ENCODE measurements around the gene LCE6A. TPM values are rescaled to one million over a fixed set of nuclear protein-coding genes. Genes with fewer than 3 reads are reported as not detected.

Gene LCE6A
- total RNA-seq, 8 experiments from 2014 or later = 0.87 to 1.7 TPM; not detected in 6

DNA sequence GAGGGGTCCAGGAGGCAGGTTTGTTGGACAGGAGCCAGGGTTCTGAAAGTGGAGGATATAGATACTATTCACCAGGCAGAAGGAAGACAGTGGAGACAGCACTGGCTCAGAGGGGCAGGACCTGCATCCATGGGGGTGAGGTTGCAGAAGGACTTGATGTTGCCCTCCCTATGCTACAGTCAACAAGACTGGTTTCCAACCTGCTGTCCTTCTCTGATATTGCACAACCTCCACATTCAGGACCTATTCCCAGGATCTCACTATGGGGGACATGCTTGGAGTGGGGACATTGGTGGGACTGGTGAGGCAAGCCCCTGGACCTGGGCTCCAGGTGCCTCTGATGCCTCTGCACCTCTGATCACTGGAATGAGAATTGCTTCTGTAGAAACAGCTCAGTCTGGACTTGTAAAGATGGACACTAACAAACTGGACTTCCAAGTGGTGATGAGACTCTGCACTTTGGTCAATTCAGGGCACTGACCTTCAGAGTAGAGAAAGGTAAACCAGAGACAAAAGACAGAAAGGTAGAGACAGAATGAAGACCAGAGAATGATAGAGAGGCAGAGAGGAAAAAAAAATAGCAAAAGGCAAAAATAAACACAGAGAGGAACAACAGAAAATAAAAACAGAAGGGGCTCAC, 37.0 kb downstream of the LCE6A start:
- ATAC-seq (replicated peaks in 6 of 8) = no peak
- H3K27ac ChIP-seq = no peak overlapping the region
- in situ Hi-C loops (cut with MboI; ENCODE audit: low pct_unique_long_range_greater_than_20kb in 2 of 9, low sequenced_read_pairs in 9 of 9, unreplicated experiment in 9 of 9) = loop anchor here in 1 of 9 experiments (10.0 kb wide), 1 partner anchor 45 kb away; no protein-coding TSS in a partner anchor
- no peak overlapping the region for H3K4me3 ChIP-seq
- no peaks in the 10 kb centered on the region for H3K4me1 ChIP-seq (replicated peaks in 1 of 2)

DNA sequence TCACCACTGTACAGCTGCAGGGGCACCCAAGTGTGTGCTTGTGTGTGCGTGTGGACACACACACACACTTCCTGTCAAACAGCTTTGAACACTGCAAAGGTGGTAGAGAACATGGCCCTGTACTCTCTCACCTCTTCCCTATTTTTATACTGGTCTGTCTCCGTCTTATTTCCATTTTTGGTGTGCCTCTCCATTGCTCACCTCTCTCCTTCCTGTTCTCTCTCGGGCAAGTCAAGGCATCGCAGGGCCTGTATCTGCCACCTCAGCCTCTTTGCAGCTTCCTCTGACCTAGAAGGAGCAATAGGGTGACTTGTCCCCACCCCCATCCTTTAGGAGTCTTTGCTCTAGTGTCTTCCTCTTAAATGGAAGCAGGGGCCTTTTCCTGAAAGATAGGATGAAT, 37.7 kb downstream of the LCE6A start:
- H3K27ac ChIP-seq = no peak overlapping the region
- H3K4me3 ChIP-seq = no peak overlapping the region
- WGBS, 10 experiments = 20 to 72% (median 55%) methylated on average over 2 to 4 of the region's 4 CpGs; no CpG with 5 or more reads in 4 of the 10 experiments
- ATAC-seq (replicated peaks in 6 of 8) = no peak
- in situ Hi-C loops (cut with MboI; ENCODE audit: low pct_unique_long_range_greater_than_20kb in 2 of 9, low sequenced_read_pairs in 9 of 9, unreplicated experiment in 9 of 9) = no loop called here
- no peaks in the 10 kb centered on the region for H3K4me1 ChIP-seq (replicated peaks in 1 of 2)

DNA sequence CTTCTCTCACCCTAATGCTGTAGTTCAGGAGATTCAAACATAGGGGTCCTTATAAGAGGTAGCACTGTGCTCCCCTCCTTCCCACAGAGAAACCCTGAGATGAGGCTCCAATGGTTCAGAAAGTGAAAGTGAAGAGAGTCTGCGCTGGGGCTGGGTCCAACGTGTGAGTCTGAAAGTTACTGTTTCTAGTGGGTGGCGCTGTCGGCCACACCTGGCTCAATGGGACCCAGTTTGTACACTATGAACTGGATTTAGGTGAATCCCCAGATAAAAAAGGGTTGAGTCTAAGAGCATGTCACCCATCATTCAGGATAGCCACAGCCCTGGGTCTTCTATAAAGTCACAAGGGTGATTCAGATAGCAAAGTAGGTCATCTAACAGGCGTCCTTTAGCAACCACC, 38.3 kb downstream of the LCE6A start:
- in situ Hi-C loops (cut with MboI; ENCODE audit: low pct_unique_long_range_greater_than_20kb in 2 of 9, low sequenced_read_pairs in 9 of 9, unreplicated experiment in 9 of 9) = no loop called here
- no peak for ATAC-seq (replicated peaks in 6 of 8)
- Histone ChIP-seq H3K4me3 (no peak overlapping the region), H3K4me1 (replicated peaks in 1 of 2) (no peaks in the 10 kb centered on the region), H3K27ac (no peak overlapping the region)
- 20 to 91% (median 88%) methylated on average over 1 to 4 of the region's 5 CpGs; no CpG with 5 or more reads in 5 of the 10 experiments for WGBS, 10 experiments

DNA sequence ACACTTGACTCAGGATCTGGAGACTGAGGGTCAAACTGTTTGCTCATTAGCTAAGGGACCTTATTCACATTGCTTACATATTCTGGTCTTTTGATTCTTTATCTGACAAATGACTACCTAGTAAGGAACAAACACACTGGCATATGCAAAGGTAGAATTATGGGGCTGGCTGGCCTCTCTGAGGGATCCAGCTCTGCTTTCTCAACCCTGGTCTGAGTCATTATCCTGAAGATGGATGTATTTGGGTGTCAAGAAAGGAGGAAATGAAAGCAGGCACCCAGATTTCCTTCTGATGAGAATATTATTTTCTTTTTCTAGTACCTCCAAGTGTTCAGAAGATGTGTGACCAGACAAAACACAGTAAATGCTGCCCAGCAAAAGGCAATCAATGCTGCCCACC, 41.4 kb downstream of the LCE6A start:
- no peak overlapping the region for H3K27ac ChIP-seq
- no peak for ATAC-seq (replicated peaks in 6 of 8)
- no peak overlapping the region for H3K4me3 ChIP-seq
- H3K4me1 ChIP-seq (replicated peaks in 1 of 2) = no peaks in the 10 kb centered on the region
- in situ Hi-C loops (cut with MboI; ENCODE audit: low pct_unique_long_range_greater_than_20kb in 2 of 9, low sequenced_read_pairs in 9 of 9, unreplicated experiment in 9 of 9) = no loop called here

DNA sequence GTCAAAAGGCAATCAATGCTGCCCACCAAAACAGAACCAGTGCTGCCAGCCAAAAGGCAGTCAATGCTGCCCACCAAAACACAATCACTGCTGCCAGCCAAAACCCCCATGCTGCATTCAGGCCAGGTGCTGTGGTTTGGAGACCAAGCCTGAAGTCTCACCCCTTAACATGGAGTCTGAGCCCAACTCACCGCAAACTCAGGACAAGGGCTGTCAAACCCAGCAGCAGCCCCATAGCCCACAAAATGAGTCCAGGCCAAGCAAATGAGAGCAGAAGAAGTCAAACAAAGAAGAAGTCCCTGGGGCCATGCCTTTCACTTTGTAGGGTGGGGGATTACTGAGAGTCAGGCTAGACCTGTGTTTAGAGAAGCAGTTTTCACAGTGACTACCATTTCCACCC, 41.9 kb downstream of the LCE6A start:
- no peak overlapping the region for H3K27ac ChIP-seq
- no peak overlapping the region for H3K4me3 ChIP-seq
- ATAC-seq (replicated peaks in 6 of 8) = no peak
- in situ Hi-C loops (cut with MboI; ENCODE audit: low pct_unique_long_range_greater_than_20kb in 2 of 9, low sequenced_read_pairs in 9 of 9, unreplicated experiment in 9 of 9) = no loop called here
- no peaks in the 10 kb centered on the region for H3K4me1 ChIP-seq (replicated peaks in 1 of 2)
- WGBS, 10 experiments = 86 to 100% (median 100%) methylated on average over 1 of the region's 1 CpG; no CpG with 5 or more reads in 6 of the 10 experiments

DNA sequence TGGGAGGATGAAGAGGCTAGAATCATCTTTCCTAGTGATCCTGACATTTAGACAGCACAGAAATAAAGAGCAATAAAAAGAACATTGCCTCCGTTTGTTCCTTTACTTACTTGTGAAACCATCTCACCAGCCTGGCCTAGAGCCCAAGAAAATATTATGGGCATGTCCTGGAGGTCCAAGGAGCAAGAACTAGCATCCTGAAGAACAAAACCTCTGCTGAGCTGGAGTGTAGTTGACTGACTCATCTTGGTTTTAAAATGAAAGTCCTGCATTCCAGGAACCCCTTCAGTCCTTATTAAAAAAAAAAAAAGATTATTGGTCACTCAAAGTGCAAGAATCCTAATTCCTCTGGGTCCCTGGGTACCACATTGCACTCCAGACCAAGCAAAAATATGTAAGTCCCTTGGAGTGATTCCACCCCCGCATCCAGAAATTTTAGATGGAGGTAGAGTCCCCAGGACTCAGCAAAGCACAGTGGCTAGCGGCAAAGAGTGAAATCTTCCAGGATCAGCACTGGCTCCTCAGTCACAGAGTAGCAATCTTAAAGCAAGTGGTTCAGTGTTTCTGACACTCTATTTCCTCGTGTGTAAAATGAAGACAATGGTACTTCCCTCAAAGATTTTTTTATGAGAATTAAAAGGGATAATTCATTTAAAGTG, 42.4 kb downstream of the LCE6A start:
- Histone ChIP-seq H3K4me3 (no peak overlapping the region), H3K4me1 (replicated peaks in 1 of 2) (no peaks in the 10 kb centered on the region), H3K27ac (no peak overlapping the region)
- ATAC-seq (replicated peaks in 6 of 8) = no peak
- in situ Hi-C loops (cut with MboI; ENCODE audit: low pct_unique_long_range_greater_than_20kb in 2 of 9, low sequenced_read_pairs in 9 of 9, unreplicated experiment in 9 of 9) = no loop called here
- 18 to 67% (median 45%) methylated on average over 1 to 4 of the region's 4 CpGs for WGBS, 10 experiments

DNA sequence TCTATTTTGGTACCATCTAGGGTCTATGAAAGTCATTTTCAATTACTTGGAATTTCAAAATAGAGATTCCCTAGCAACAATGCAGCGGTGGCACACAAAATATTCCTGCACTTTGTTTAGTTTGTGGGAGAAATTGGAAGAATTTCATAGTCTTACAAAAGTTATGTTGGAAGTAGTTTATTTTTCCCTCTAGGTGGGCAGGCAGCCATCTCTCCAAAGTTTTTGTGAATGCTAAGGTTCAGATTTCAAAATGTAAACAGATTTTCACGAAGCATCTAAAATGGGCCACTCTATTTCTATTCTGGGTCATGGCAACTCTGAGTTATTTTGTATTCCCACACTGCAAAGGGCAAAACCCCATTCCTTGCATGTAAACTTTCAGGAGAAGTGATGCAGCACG, 43.4 kb downstream of the LCE6A start:
- in situ Hi-C loops (cut with MboI; ENCODE audit: low pct_unique_long_range_greater_than_20kb in 2 of 9, low sequenced_read_pairs in 9 of 9, unreplicated experiment in 9 of 9) = no loop called here
- 6 to 64% (median 23%) methylated on average over 1 to 3 of the region's 3 CpGs; no CpG with 5 or more reads in 2 of the 10 experiments for WGBS, 10 experiments

DNA sequence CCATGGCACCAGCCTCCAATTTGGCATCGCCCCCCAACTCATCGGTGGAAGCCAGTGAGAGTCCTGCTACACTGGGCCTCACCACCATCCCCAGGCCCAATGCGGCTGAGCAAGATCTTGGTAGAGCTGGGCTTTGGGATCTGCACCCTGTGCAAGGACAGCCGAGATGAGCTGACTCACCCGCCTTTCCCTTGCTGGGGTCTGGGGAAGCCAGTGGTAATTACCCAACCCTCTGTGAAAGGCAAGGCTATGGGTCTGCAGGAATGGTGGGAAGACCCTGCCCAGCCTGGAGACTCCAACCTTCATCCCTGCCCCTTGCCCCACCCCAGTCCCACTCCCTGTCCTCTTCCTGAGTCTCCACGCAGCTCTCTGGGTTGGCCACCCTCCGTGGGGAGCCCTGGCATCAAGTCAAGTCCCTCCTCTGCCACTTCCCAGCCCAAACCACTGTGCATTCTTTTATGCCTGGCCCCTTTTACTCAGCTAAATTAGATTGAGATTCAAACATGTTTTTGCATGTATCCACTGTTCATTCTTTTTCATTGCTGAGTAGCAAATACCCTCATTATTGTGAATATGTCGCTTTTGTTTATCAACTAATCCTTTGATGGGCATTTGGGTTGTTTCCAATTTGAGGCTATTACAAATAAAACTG, 44.2 kb downstream of the LCE6A start:
- Histone ChIP-seq H3K4me3 (no peak overlapping the region), H3K4me1 (replicated peaks in 1 of 2) (no peaks in the 10 kb centered on the region), H3K27ac (no peak overlapping the region)
- 0 to 78% (median 47%) methylated on average over 1 to 7 of the region's 8 CpGs; no CpG with 5 or more reads in 3 of the 10 experiments for WGBS, 10 experiments
- in situ Hi-C loops (cut with MboI; ENCODE audit: low pct_unique_long_range_greater_than_20kb in 2 of 9, low sequenced_read_pairs in 9 of 9, unreplicated experiment in 9 of 9) = no loop called here
- peak in 2 of 8 experiments; percentile 25 to 36 for ATAC-seq (replicated peaks in 6 of 8)

More for the DNA sequence above, 43.4 kb downstream of the LCE6A start:
- ATAC-seq (replicated peaks in 6 of 8) = no peak
- no peaks in the 10 kb centered on the region for H3K4me1 ChIP-seq (replicated peaks in 1 of 2)
- H3K27ac ChIP-seq = no peak overlapping the region
- no peak overlapping the region for H3K4me3 ChIP-seq

DNA sequence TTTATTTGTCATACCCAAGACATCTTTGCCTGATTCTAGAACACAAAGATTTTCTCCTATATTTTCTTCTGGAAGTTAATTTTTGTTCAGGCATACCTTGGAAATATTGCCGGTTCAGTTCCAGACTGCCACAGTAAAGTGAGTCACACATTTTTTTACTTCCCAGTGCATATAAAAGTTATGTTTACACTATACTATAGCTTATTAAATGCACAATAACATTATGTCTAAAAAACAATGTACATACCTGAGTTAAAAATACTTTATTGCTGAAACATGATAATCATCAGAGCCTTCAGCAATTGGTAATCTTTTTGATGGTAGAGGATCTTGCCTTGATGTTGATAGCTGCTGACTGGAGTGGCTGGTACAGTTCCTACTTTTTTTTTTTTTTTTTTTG, 45.5 kb downstream of the LCE6A start:
- Histone ChIP-seq H3K4me1 (replicated peaks in 1 of 2) (no peaks in the 10 kb centered on the region), H3K4me3 (no peak overlapping the region), H3K27ac (no peak overlapping the region)
- in situ Hi-C loops (cut with MboI; ENCODE audit: low pct_unique_long_range_greater_than_20kb in 2 of 9, low sequenced_read_pairs in 9 of 9, unreplicated experiment in 9 of 9) = no loop called here
- ATAC-seq (replicated peaks in 6 of 8) = no peak
- WGBS, 10 experiments = 60 to 100% (median 95%) methylated on average over 1 of the region's 1 CpG; no CpG with 5 or more reads in 1 of the 10 experiments

Other genes with a start within 250 kb of the LCE6A start
- gene LCE3C, start 242.6 kb upstream of the LCE6A start, total RNA-seq = 1 to 10 TPM in 1 of 8 experiments, not detected in 7; 1.3 TPM
- not detected for gene LCE3B, start 229.0 kb upstream of the LCE6A start, total RNA-seq
- gene LCE3A, start 219.8 kb upstream of the LCE6A start, total RNA-seq = not detected
- not detected for gene LCE2D, start 179.5 kb upstream of the LCE6A start, total RNA-seq
- gene LCE2C, start 167.6 kb upstream of the LCE6A start, total RNA-seq = 1 to 10 TPM in 1 of 8 experiments, not detected in 7; 1.4 TPM
- not detected for gene LCE2B, start 156.7 kb upstream of the LCE6A start, total RNA-seq
- under 1 TPM in 1 of 8 experiments, not detected in 7; 0.62 TPM for gene LCE2A, start 144.5 kb upstream of the LCE6A start, total RNA-seq
- not detected for gene LCE4A, start 134.7 kb upstream of the LCE6A start, total RNA-seq
- 1 to 10 TPM in 1 of 8 experiments, under 1 TPM in 5, not detected in 2; 0.20 to 1.8 (median 0.37) TPM for gene KPRP, start 84.8 kb upstream of the LCE6A start, total RNA-seq
- not detected for gene LCE1F, start 67.7 kb upstream of the LCE6A start, total RNA-seq
- gene LCE1E, start 56.6 kb upstream of the LCE6A start, total RNA-seq = under 1 TPM in 3 of 8 experiments, not detected in 5; 0.23 to 0.95 (median 0.51) TPM
- not detected for gene LCE1D, start 46.1 kb upstream of the LCE6A start, total RNA-seq
- gene LCE1C, start 36.2 kb upstream of the LCE6A start, total RNA-seq = 1 to 10 TPM in 1 of 8 experiments, under 1 TPM in 1, not detected in 6; 0.76 to 1.0 TPM
- gene LCE1B, start 30.9 kb upstream of the LCE6A start, total RNA-seq = under 1 TPM in 3 of 8 experiments, not detected in 5; 0.24 to 0.66 (median 0.25) TPM
- not detected for gene LCE1A, start 15.4 kb upstream of the LCE6A start, total RNA-seq
- gene LCE7A, start 17.1 kb downstream of the LCE6A start, total RNA-seq = 1 to 10 TPM in 1 of 8 experiments, not detected in 7; 2.4 TPM
- not detected for gene SMCP, start 35.5 kb downstream of the LCE6A start, total RNA-seq
- gene IVL, start 65.7 kb downstream of the LCE6A start, total RNA-seq = under 1 TPM in 5 of 8 experiments, not detected in 3; 0.13 to 0.90 (median 0.17) TPM
- gene SPRR5, start 104.3 kb downstream of the LCE6A start, total RNA-seq = not detected
- 1 to 10 TPM in 1 of 8 experiments, under 1 TPM in 1, not detected in 6; 0.29 to 1.7 TPM for gene SPRR4, start 127.8 kb downstream of the LCE6A start, total RNA-seq
- not detected for gene SPRR1A, start 141.2 kb downstream of the LCE6A start, total RNA-seq
- under 1 TPM in 2 of 8 experiments, not detected in 6; 0.50 to 0.85 TPM for gene SPRR3, start 158.9 kb downstream of the LCE6A start, total RNA-seq
- not detected for gene SPRR1B, start 188.3 kb downstream of the LCE6A start, total RNA-seq
- under 1 TPM in 1 of 8 experiments, not detected in 7; 0.52 TPM for gene SPRR2D, start 198.3 kb downstream of the LCE6A start, total RNA-seq
- under 1 TPM in 2 of 8 experiments, not detected in 6; 0.29 to 0.67 TPM for gene SPRR2A, start 214.7 kb downstream of the LCE6A start, total RNA-seq
- not detected for gene SPRR2B, start 228.8 kb downstream of the LCE6A start, total RNA-seq